ENCODE data around the gene LEPR.
A peak's percentile ranks its signal among the peaks of the same experiment; 100 is the strongest.

DNA sequence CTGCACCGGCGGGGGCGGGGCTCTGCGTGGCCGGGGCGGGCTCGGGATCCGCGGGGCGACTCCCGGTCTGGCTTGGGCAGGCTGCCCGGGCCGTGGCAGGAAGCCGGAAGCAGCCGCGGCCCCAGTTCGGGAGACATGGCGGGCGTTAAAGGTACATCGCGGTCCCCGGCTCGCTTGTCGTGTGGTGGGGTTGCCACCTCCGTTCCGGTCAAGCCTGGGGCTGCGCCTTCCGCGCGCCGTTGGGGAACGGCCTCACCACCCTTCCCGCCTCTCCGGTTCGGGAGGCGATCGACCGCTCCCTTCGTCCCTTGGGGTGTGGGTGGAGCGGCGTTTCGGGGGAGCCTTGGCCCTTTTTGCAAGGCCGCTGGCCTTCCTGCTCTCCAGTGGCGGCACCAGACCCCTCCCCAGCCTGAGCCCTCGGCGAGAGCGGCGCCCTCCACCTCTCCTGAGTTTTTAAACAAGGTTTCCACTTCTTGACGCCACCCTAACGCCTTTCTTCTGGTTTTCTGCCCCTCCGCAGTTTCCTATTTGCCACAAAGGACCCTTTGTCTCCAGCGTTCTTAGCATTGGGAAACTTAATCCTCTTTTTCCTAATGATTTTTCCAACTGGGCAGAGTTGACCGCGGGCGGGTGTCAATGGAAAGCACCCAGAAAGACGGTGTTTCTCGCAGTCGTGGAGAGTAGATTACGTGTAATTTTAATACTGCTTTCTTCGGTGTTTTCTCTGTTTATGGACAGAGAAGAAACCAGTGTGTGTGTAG is at the start of gene LEPR, which contains the start of gene LEPROT:
- TF ChIP-seq, protein P1, sequence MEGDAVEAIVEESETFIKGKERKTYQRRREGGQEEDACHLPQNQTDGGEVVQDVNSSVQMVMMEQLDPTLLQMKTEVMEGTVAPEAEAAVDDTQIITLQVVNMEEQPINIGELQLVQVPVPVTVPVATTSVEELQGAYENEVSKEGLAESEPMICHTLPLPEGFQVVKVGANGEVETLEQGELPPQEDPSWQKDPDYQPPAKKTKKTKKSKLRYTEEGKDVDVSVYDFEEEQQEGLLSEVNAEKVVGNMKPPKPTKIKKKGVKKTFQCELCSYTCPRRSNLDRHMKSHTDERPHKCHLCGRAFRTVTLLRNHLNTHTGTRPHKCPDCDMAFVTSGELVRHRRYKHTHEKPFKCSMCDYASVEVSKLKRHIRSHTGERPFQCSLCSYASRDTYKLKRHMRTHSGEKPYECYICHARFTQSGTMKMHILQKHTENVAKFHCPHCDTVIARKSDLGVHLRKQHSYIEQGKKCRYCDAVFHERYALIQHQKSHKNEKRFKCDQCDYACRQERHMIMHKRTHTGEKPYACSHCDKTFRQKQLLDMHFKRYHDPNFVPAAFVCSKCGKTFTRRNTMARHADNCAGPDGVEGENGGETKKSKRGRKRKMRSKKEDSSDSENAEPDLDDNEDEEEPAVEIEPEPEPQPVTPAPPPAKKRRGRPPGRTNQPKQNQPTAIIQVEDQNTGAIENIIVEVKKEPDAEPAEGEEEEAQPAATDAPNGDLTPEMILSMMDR (IDR thresholded peaks at IDR 0.05), result no peak
- TF ChIP-seq POLR2A (IDR thresholded peaks at IDR 0.05), result peak in 1 of 2 donors; percentile 76

Data from lower leg skin (tissue), 3 donors.